ENCODE measurements around the gene SVEP1.

DNA sequence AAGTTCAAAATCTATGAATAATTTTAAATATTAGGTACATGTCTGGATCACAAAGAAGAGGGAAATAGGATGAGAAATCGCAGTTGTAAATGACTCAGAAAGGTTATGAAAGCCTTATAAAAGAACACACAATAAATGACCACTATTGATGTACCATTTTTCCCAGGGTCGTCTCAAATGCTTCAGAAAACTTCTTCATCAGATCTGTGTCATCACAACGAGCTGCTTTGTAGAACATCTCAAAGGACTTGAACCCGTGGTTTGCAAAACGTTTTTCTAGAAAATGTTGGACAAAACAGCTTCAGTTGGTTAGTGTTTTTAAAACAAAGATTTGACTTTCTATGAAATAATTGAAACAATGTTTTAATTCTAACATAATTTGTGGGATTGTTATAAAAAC is 100.1 kb downstream of the SVEP1 start:
- TF ChIP-seq CTCF (IDR thresholded peaks at IDR 0.05) (no peak), EZH2 (IDR thresholded peaks at IDR 0.05) (no peak)

All from neural progenitor cell (in vitro differentiated cells).